Activated CD4-positive, alpha-beta T cell treated with anti-CD3 and anti-CD28 coated beads for 36 hours (primary cell): ENCODE data around the gene ACVR1. TPM values are rescaled to one million over a fixed set of nuclear protein-coding genes. Genes with fewer than 3 reads are reported as not detected.
A peak's percentile ranks its signal among the peaks of the same experiment; 100 is the strongest.

Experiments
- ATAC-seq: fragments of 200-7000 bp; cut with Tn5 transposase; one replicate; pipeline ENCODE4 v1.10.0; 2021; ENCODE audit warnings: mild to moderate bottlenecking, moderate library complexity
- CTCF ChIA-PET: fragments of 350-600 bp; sonication (Branson Sonifier 250); formaldehyde crosslinking; loops from one replicate; lab custom pipeline; 2021; ENCODE audit warnings: antibody characterized with exemption; lab: Charles Lee
- POLR2A ChIA-PET: fragments of 350-600 bp; sonication (Branson Sonifier 250); formaldehyde crosslinking; loops from one replicate; lab custom pipeline; 2021; ENCODE audit warnings: antibody characterized with exemption, inconsistent platforms; lab: Charles Lee
- DNase-seq: peaks from one replicate; pipeline ENCODE4 v3.0.0-alpha.2; 2020
- H3K27ac Mint-ChIP-seq: one replicate; pipeline ENCODE4 v1.8.0; 2021; ENCODE audit warnings: mixed read lengths
- H3K27me3 Mint-ChIP-seq: one replicate; pipeline ENCODE4 v1.8.0; 2021; ENCODE audit warnings: mixed read lengths
- H3K36me3 Mint-ChIP-seq: one replicate; pipeline ENCODE4 v1.8.0; 2021; ENCODE audit warnings: low read depth, mixed read lengths
- H3K4me1 Mint-ChIP-seq: one replicate; pipeline ENCODE4 v1.8.0; 2021; ENCODE audit warnings: mixed read lengths
- H3K4me3 Mint-ChIP-seq: one replicate; pipeline ENCODE4 v1.8.0; 2021; ENCODE audit warnings: mild to moderate bottlenecking, moderate library complexity, mixed read lengths
- H3K9me3 Mint-ChIP-seq: one replicate; pipeline ENCODE4 v1.8.0; 2021; ENCODE audit warnings: low read depth, mixed read lengths
- intact Hi-C, 2 experiments: fragments of 100-400 bp; cut with DNase I in 1 of 2; cut with micrococcal nuclease in 1 of 2; formaldehyde crosslinking; loops; one replicate each; pipeline versions ENCODE4 v1.14.2 to v1.15.1; 2022 to 2024; cut with DNase I, micrococcal nuclease
- total RNA-seq, 2 experiments: library from RNA; stranded (reverse); gene quantifications; one replicate each; pipeline ENCODE4 v1.2.3, GENCODE V29; 2021

The ACVR1 gene
- total RNA-seq, 2 experiments from 2014 or later, result 17.1 to 23.0 TPM

DNA sequence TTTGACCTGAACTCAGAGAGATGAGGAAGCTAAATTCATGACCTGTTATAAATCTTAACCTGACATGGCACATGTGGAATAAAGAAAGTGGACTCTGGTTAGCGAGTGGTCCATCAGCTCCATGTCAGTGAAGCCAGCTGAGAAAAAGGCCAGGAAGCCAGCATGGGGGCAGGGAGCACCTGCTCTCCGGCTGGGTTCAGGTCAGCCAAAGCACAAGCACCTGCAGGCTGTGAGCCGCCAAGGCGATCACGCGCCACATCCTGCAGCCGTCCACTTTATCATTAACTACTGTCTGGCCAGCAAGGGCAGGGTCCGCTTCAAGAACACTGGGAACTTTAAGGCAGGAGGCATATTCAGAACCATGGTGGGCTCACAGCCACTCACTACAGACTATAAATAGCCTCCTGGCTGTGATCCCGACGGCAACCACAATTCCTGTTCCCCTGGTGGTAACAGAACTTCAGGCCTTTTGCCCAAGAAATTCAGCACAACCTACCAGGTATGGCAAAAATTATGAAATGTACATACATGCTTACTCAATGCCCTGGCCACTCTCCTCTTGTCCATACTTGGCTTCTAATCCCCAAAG, 35.5 kb downstream of the ACVR1 start:
- CTCF ChIA-PET, result interaction anchor here (1.2 kb wide), 1 partner anchor 7 kb away, joined by 3 read pairs; no protein-coding TSS in a partner anchor
- no peak for ATAC-seq

DNA sequence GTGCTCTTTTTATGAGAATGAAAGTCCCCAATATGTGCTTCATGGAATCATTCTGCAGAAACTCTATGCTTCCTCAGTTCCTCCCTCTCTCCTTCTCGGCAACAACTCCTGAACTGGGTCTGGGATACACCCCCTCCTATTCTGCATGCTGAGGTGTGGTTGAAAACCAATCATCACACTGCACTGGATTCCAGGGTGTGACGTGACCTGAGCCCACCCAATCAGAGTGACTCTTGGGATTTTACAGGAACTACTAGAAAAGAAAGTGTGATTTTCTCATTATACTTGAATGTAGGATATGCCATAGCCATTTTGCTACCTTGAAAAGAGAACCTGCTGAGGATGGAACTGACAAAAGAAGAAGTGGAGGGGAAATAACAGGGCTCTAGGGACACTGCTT, 36.3 kb downstream of the ACVR1 start:
- Mint-ChIP-seq H3K36me3 (peaks cover 31% of the 10 kb centered on the region), H3K27ac (no peak overlapping the region), H3K4me1 (peaks cover 39% of the 10 kb centered on the region), H3K4me3 (no peak overlapping the region), H3K9me3 (no peaks in the 10 kb centered on the region), H3K27me3 (no peaks in the 10 kb centered on the region)
- CTCF ChIA-PET, result interaction anchor here (0.6 kb wide), 1 partner anchor 347 kb away, joined by 4 read pairs; no protein-coding TSS in a partner anchor
- no peak for DNase-seq
- intact Hi-C loops, result loop anchor here (2.0 to 5.0 kb wide), 2 partner anchors 35 to 37 kb away; partner anchors contain the start of gene ACVR1 (in 1 of the 2)
- ATAC-seq, result no peak
- POLR2A ChIA-PET, result no interaction called here

More for the DNA sequence above, 35.5 kb downstream of the ACVR1 start:
- Mint-ChIP-seq H3K9me3 (no peaks in the 10 kb centered on the region), H3K27ac (no peak overlapping the region), H3K4me3 (no peak overlapping the region), H3K36me3 (peaks cover 36% of the 10 kb centered on the region), H3K27me3 (no peaks in the 10 kb centered on the region), H3K4me1 (peaks cover 45% of the 10 kb centered on the region)
- DNase-seq, result no peak
- intact Hi-C loops, result no loop called here
- POLR2A ChIA-PET, result no interaction called here

DNA sequence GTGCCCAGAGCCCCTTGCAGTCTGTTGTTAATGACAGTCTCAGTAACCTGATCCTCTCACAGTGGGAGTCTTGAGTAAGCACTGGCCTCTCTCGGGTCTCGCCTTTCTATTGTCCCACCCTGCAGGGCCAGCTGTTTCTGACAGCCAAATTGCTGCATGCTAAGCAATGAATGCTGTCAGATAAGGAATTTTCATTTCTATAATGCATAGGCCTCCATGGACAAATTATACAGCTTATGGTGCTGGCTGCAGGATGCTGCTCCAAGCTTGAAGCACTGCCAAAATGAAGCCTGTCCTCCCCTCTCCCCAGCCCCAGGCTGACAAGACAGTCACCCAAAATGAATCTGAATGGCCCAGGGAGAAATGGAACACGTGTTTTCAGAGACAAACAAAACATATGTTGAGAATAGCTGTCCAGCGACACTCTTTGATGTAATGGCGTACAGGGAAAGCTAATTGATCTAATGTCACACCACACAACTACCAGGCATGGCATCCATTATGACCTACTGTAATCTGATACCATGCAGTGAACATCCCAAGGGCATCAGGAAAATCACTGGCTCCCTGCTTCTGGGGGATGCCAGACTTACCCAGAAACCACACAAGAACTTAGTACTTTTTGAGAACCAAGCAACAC, 36.8 kb downstream of the ACVR1 start:
- CTCF ChIA-PET, result interaction anchor here (0.6 to 0.9 kb wide), 3 partner anchors 14 to 347 kb away, joined by 3 to 5 read pairs (median 4); no protein-coding TSS in a partner anchor
- Mint-ChIP-seq H3K27me3 (no peaks in the 10 kb centered on the region), H3K36me3 (peaks cover 31% of the 10 kb centered on the region), H3K4me1 (peaks cover 38% of the 10 kb centered on the region), H3K4me3 (no peak overlapping the region), H3K9me3 (no peaks in the 10 kb centered on the region), H3K27ac (no peak overlapping the region)
- DNase-seq, result no peak
- intact Hi-C loops, result loop anchor here (2.0 to 5.0 kb wide), 2 partner anchors 36 to 38 kb away; partner anchors contain the start of gene ACVR1 (in 1 of the 2)
- peak; percentile 16 for ATAC-seq
- POLR2A ChIA-PET, result no interaction called here

DNA sequence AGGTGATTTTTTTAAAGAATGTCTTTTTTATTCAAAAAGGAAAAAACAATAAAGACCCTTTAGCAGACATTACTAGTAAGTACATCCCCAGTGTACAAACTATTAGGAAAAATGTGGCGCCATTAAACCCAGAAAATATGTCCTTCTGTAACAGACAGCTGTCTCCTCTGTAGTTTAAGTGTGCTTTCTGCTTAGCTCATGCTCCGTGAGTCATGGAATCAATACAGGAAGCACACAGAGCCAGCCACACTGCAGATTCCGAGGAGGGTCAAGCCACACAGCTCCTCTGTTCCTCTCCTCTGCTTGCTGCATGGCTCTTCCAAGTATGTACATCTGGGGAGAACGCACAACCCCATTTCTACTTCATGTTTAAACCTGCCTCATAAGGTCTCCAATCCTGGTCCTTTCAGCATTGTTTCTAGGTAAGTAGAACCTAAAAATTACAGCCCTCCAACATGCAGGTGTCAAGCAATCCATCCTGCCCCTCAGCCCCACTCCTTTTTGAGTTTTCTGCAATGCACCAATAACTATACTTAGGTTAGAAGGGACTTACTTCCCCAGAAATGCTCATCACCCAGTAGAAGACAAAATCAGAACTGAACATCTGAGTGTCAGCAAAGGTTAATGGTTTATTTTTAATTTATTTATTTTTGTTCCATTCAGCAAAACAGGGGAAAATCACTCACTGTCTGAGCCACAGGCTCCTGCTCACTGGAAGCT, 37.5 kb downstream of the ACVR1 start:
- ATAC-seq (peak; percentile 95), DNase-seq (peak; percentile 55)
- Mint-ChIP-seq H3K27ac (peak overlapping the region; percentile 78), H3K27me3 (no peaks in the 10 kb centered on the region), H3K4me3 (no peak overlapping the region), H3K9me3 (no peaks in the 10 kb centered on the region), H3K36me3 (peaks cover 29% of the 10 kb centered on the region), H3K4me1 (peaks cover 40% of the 10 kb centered on the region)
- CTCF ChIA-PET, result interaction anchor here (0.6 to 0.9 kb wide), 2 partner anchors 13 to 14 kb away, joined by 3 to 5 read pairs; no protein-coding TSS in a partner anchor
- POLR2A ChIA-PET, result no interaction called here
- intact Hi-C loops, result loop anchor here (2.0 to 5.0 kb wide), 2 partner anchors 36 to 39 kb away; partner anchors contain the start of gene ACVR1 (in 1 of the 2)

DNA sequence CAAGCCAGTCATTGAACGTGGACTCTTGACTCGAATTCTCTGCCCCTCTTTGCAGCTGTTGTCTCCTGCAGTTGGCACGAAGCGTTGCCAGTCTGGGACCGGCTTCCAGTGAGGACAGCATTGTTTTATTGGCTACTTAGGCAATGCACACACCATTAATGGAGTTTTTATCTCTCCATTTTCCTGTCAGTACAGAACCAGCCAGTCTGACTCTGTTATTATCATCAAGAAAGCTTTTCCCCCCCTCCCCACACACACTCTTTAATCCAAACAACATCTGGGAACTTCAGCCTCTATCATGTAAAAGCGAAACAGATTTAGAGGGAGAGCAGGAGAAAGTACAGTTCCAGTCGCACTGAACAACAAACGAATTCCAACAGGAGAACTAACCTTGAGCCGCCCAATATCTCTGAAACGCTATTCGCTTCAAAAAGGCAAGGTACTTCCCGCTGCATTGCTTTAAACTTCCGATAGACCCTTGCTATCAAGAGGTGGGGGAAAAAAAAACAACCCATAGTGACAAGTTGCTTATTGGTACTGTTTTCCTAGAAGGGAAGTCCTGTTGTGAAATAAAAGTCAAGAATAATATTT, 38.2 kb downstream of the ACVR1 start:
- intact Hi-C loops, result loop anchor here (2.0 to 5.0 kb wide), 2 partner anchors 37 to 39 kb away; partner anchors contain the start of gene ACVR1 (in 1 of the 2)
- Mint-ChIP-seq H3K4me3 (no peak overlapping the region), H3K9me3 (no peaks in the 10 kb centered on the region)

DNA sequence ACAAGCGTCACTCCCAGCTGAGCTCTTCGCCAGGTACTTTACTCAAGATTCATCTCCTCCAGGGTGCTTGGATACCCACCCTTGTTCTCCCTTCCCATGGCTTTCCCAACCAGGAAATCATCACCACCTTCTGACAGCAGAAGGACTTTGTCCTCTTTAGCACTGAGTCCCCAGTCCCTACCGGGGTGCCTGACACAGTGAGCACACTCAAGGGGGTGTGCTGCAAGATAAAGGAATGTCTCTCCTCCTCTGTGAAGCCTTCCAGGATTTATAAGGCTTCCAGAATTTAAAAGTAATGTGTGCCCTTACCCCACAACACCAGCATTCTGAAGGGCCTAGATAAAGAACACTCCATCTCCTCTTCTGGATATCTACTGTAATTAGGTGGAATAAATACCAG, 39.6 kb downstream of the ACVR1 start:
- peak overlapping the region; percentile 38 for H3K27ac Mint-ChIP-seq
- H3K36me3 Mint-ChIP-seq, result peaks cover 27% of the 10 kb centered on the region
- H3K9me3 Mint-ChIP-seq, result no peaks in the 10 kb centered on the region
- no peaks in the 10 kb centered on the region for H3K27me3 Mint-ChIP-seq
- no peak overlapping the region for H3K4me3 Mint-ChIP-seq
- no peak for ATAC-seq
- no peak for DNase-seq
- peaks cover 50% of the 10 kb centered on the region for H3K4me1 Mint-ChIP-seq
- intact Hi-C loops, result loop anchor here in 1 of 2 experiments (5.0 kb wide), 1 partner anchor 41 kb away; the partner anchor contains the start of gene ACVR1
- ChIA-PET POLR2A (no interaction called here), CTCF (interaction anchor here (1.6 to 2.2 kb wide), 2 partner anchors 17 to 42 kb away, joined by 3 to 6 read pairs; no protein-coding TSS in a partner anchor)

More for the DNA sequence above, 38.2 kb downstream of the ACVR1 start:
- H3K27ac Mint-ChIP-seq, result peak overlapping the region; percentile 78
- ATAC-seq (no peak), DNase-seq (no peak)
- POLR2A ChIA-PET, result interaction anchor here (0.5 kb wide), 1 partner anchor 38 kb away, joined by 3 read pairs; the partner anchor contains the start of gene ACVR1
- peaks cover 43% of the 10 kb centered on the region for H3K4me1 Mint-ChIP-seq
- peaks cover 29% of the 10 kb centered on the region for H3K36me3 Mint-ChIP-seq
- CTCF ChIA-PET, result no interaction called here
- H3K27me3 Mint-ChIP-seq, result no peaks in the 10 kb centered on the region

DNA sequence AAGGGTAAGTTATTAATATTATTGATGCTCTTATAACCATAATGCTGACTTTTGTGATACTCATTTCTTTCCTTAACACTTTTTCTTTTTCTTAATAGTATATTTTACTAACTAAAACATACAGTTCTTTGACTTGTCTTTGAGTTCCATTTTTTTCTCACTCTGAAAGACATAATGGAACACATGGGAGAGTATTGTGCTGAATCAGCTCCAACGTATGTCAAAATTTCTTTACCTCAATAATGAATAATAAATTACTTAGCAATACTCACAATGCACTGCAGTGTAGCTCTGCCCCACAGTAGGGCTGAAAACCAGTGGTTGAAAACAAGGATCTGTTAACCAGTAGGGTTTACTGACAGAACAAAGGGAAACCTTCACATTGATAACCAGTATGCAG, 40.7 kb downstream of the ACVR1 start:
- ChIA-PET POLR2A (no interaction called here), CTCF (interaction anchor here (2.1 to 2.2 kb wide), 2 partner anchors 18 to 172 kb away, joined by 4 to 6 read pairs; no protein-coding TSS in a partner anchor)
- no peaks in the 10 kb centered on the region for H3K27me3 Mint-ChIP-seq
- H3K4me1 Mint-ChIP-seq, result peaks cover 61% of the 10 kb centered on the region
- no peak overlapping the region for H3K4me3 Mint-ChIP-seq
- no peak for DNase-seq
- intact Hi-C loops, result loop anchor here in 1 of 2 experiments (5.0 kb wide), 1 partner anchor 42 kb away; the partner anchor contains the start of gene ACVR1
- ATAC-seq, result no peak
- no peaks in the 10 kb centered on the region for H3K9me3 Mint-ChIP-seq
- peaks cover 35% of the 10 kb centered on the region for H3K36me3 Mint-ChIP-seq
- no peak overlapping the region for H3K27ac Mint-ChIP-seq

DNA sequence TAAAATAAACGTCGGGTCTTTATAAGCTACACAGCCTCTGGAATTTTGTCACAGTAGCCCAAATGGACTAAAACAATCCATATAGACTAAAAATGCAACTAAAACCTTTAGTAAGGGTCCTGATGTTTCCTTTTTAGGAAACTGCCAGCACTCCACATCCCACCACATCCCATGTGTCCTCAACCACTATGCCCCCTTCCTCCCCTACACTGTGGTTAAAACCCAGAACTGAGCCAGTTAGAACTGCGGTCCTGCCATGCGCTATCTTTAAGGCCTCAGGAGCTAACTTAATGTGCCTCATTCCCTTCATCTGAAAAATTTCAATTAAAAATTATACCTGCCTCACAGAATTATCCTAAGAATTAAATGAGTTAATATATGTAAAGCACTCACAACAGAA, 41.1 kb downstream of the ACVR1 start:
- ATAC-seq, result no peak
- Mint-ChIP-seq H3K36me3 (peaks cover 37% of the 10 kb centered on the region), H3K9me3 (no peaks in the 10 kb centered on the region), H3K27me3 (no peaks in the 10 kb centered on the region), H3K27ac (no peak overlapping the region), H3K4me3 (no peak overlapping the region), H3K4me1 (peaks cover 62% of the 10 kb centered on the region)
- ChIA-PET POLR2A (no interaction called here), CTCF (interaction anchor here (2.1 kb wide), 1 partner anchor 172 kb away, joined by 4 read pairs; no protein-coding TSS in a partner anchor)
- no peak for DNase-seq
- intact Hi-C loops, result loop anchor here in 1 of 2 experiments (5.0 kb wide), 1 partner anchor 42 kb away; the partner anchor contains the start of gene ACVR1

DNA sequence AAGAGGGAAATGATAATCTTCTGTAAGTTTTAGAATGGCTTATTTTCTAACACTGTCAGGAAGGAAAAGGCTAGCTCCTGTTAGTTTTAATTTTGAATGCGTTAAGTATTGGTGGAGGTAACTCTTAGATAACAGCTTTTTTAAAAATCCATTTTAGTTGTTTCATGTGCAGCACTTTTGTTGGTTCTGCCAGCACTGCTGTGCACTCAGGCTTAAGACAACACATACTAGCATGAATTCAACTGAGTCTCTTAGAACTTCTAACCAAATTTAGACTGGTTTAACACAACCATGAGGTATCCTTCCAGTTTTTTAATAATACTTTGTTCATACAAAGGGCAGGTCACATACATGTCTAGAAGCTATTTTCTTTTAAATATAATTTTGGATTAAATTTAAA, 42.4 kb downstream of the ACVR1 start:
- ChIA-PET CTCF (interaction anchor here (0.6 to 2.1 kb wide), 4 partner anchors 8 to 545 kb away, joined by 3 to 4 read pairs (median 3); no protein-coding TSS in a partner anchor), POLR2A (no interaction called here)
- no peak for DNase-seq
- no peaks in the 10 kb centered on the region for H3K27me3 Mint-ChIP-seq
- no peak overlapping the region for H3K4me3 Mint-ChIP-seq
- no peak overlapping the region for H3K27ac Mint-ChIP-seq
- ATAC-seq, result no peak
- intact Hi-C loops, result no loop called here
- H3K36me3 Mint-ChIP-seq, result peaks cover 37% of the 10 kb centered on the region
- H3K4me1 Mint-ChIP-seq, result peaks cover 53% of the 10 kb centered on the region
- H3K9me3 Mint-ChIP-seq, result no peaks in the 10 kb centered on the region

DNA sequence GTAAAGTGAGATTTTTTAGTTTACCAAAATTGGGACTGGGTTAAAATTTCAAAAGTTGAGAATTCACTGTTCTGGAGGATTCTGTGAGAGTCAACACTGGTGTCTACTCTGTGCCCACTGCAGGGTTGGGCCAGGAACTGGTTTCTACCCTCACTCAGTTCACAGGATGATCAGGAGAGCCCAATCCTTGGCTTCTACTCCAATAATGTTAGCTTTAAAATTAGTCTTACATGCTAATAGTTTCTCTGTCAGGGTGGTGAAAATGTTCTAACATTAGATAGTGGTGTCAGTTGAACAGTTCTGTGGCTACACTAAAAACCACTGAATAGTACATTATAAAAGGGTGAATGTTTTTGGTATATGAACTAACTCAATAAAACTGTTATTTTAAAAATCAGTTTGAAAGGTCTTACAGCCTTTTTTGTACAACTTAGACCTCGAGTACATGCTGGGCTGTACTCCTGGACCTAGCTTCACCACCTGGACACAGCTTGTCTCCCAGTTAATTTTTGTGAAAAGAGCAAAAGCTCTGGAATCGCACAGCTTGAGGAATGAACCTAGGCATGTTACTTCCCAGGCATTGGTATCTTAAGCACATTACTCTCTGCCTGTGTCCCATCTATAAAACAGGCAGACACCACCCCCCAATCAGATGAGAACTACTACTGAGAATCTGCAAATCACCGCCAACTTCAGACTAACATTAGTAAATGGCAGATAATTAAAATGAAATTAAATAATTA, 44.4 kb downstream of the ACVR1 start:
- H3K27ac Mint-ChIP-seq, result peak overlapping the region; percentile 33
- ATAC-seq, result no peak
- CTCF ChIA-PET, result interaction anchor here (0.9 to 1.0 kb wide), 2 partner anchors 14 to 45 kb away, joined by 3 to 4 read pairs; partner anchors contain the start of gene ACVR1

More for the DNA sequence above, 44.4 kb downstream of the ACVR1 start:
- Mint-ChIP-seq H3K9me3 (no peaks in the 10 kb centered on the region), H3K4me3 (no peak overlapping the region), H3K36me3 (peaks cover 27% of the 10 kb centered on the region), H3K27me3 (no peaks in the 10 kb centered on the region), H3K4me1 (peaks cover 34% of the 10 kb centered on the region)
- no peak for DNase-seq
- intact Hi-C loops, result no loop called here
- POLR2A ChIA-PET, result no interaction called here
